Mammary epithelial cell (primary cell): ENCODE data around the gene C1orf50.
A peak's percentile ranks its signal among the peaks of the same experiment; 100 is the strongest.

Experiments
- EZH2 ChIP-seq: IDR thresholded peaks from 2 replicates; pipeline ENCODE4 v1.6.1; 2012; ENCODE audit warnings: low read length, inconsistent platforms, borderline replicate concordance
- TF ChIP-seq, protein P1 (sequence below), 2 donors: IDR thresholded peaks in 1 of 2; conservative IDR thresholded peaks in 1 of 2; 2 replicates each; pipeline ENCODE4 v1.5.1; 2011 to 2012; ENCODE audit warnings: inconsistent platforms in 2 of 2, low read length in 2 of 2, mild to moderate bottlenecking in 2 of 2, control low read depth in 1 of 2, low read depth in 1 of 2; ENCODE audit not compliant: insufficient read depth in 1 of 2; ENCODE audit errors: extremely low read depth in 1 of 2

DNA sequence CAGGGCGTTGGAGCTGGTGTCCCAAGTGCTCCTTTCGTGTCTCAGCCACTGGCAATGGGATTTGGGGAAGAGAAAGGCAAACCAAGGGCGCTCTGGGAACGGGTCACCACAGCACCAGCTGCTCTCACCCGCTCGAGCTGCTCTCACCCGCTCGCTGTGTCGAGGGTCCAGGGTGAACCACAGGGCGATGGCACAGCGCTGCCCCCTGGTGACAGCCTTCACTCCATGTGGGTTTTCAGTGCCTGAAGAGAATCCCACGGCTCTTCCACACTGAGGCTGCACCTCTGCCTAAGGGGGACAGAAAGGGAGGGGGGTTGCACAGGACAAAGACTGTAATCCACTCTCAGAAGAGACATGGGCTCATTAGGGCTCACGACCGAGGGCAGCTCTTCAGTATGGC is 19.9 kb upstream of the C1orf50 start:
- TF ChIP-seq, protein P1, sequence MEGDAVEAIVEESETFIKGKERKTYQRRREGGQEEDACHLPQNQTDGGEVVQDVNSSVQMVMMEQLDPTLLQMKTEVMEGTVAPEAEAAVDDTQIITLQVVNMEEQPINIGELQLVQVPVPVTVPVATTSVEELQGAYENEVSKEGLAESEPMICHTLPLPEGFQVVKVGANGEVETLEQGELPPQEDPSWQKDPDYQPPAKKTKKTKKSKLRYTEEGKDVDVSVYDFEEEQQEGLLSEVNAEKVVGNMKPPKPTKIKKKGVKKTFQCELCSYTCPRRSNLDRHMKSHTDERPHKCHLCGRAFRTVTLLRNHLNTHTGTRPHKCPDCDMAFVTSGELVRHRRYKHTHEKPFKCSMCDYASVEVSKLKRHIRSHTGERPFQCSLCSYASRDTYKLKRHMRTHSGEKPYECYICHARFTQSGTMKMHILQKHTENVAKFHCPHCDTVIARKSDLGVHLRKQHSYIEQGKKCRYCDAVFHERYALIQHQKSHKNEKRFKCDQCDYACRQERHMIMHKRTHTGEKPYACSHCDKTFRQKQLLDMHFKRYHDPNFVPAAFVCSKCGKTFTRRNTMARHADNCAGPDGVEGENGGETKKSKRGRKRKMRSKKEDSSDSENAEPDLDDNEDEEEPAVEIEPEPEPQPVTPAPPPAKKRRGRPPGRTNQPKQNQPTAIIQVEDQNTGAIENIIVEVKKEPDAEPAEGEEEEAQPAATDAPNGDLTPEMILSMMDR (conservative IDR thresholded peaks at IDR 0.05 in 1 of 2, IDR thresholded peaks at IDR 0.05 in 1 of 2; ENCODE audit: extremely low read depth in 1 of 2, insufficient read depth in 1 of 2, low read depth in 1 of 2, low read length in 2 of 2): peak; percentile 43 to 79
- no peak for TF ChIP-seq EZH2
